ENCODE results near the gene ANKRD13B.

GRCh38 chr17:29549177-29549923, 43.6 kb upstream of the ANKRD13B start:
- TF ChIP-seq CTCF (IDR thresholded peaks at IDR 0.05) (no peak), POLR2AphosphoS5 (IDR thresholded peaks at IDR 0.05) (no peak), POLR2A (IDR thresholded peaks at IDR 0.05) (no peak), EP300 (IDR thresholded peaks at IDR 0.05; ENCODE audit: low read depth) (no peak)

Data from transverse colon (tissue), 4 donors.